ENCODE data around the gene HOXA10. TPM values are rescaled to one million over a fixed set of nuclear protein-coding genes. Genes with fewer than 3 reads are reported as not detected.

HOXA10 gene
- total RNA-seq, 2 experiments from 2014 or later = not detected

- POLR2A ChIA-PET = interaction anchor here (1.1 to 3.5 kb wide), 5 partner anchors 11 to 479 kb away, joined by 3 to 14 read pairs (median 3); partner anchors contain the start of gene HIBADH
These were observed 9.7 kb upstream of the HOXA10 start for GRCh38 chr7:27183682-27184336.

GRCh38 chr7:27182861-27183681 lies 9.0 kb upstream of the HOXA10 start:
- peaks cover 54% of the 10 kb centered on the region for H3K4me1 ChIP-seq (ENCODE audit: insufficient read depth, low read length)
- H3K4me1 Mint-ChIP-seq (ENCODE audit: low read depth) = peaks cover 45% of the 10 kb centered on the region
- no peaks in the 10 kb centered on the region for H3K36me3 ChIP-seq (ENCODE audit: insufficient read depth, low read length)
- ChIA-PET CTCF (interaction anchor here (0.6 to 1.9 kb wide), 5 partner anchors 22 to 1331 kb away, joined by 3 to 8 read pairs (median 4); no protein-coding TSS in a partner anchor), POLR2A (interaction anchor here (1.0 to 3.5 kb wide), 6 partner anchors 9 to 480 kb away, joined by 3 to 14 read pairs (median 4); partner anchors contain the start of gene HIBADH)
- no peaks in the 10 kb centered on the region for H3K9me3 Mint-ChIP-seq
- H3K27me3 Mint-ChIP-seq = peaks cover 96% of the 10 kb centered on the region
- H3K27ac ChIP-seq (ENCODE audit: low read depth in 1 of 2, low read length in 2 of 2) = no peak overlapping the region
- ATAC-seq (ENCODE audit: poor library complexity) = no peak
- no peak overlapping the region for H3K4me3 ChIP-seq (ENCODE audit: low read length)
- H3K36me3 Mint-ChIP-seq (ENCODE audit: low read depth) = no peaks in the 10 kb centered on the region
- H3K4me3 Mint-ChIP-seq = no peak overlapping the region
- H3K27me3 ChIP-seq (ENCODE audit: control insufficient read depth in 1 of 2, insufficient read depth in 2 of 2, low read length in 2 of 2) = peaks cover 82 to 94% of the 10 kb centered on the region in 2 experiments
- TF ChIP-seq, protein P1, sequence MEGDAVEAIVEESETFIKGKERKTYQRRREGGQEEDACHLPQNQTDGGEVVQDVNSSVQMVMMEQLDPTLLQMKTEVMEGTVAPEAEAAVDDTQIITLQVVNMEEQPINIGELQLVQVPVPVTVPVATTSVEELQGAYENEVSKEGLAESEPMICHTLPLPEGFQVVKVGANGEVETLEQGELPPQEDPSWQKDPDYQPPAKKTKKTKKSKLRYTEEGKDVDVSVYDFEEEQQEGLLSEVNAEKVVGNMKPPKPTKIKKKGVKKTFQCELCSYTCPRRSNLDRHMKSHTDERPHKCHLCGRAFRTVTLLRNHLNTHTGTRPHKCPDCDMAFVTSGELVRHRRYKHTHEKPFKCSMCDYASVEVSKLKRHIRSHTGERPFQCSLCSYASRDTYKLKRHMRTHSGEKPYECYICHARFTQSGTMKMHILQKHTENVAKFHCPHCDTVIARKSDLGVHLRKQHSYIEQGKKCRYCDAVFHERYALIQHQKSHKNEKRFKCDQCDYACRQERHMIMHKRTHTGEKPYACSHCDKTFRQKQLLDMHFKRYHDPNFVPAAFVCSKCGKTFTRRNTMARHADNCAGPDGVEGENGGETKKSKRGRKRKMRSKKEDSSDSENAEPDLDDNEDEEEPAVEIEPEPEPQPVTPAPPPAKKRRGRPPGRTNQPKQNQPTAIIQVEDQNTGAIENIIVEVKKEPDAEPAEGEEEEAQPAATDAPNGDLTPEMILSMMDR (IDR thresholded peaks at IDR 0.05) = no peak
- intact Hi-C loops (cut with DNase I, micrococcal nuclease) = no loop called here
- H3K9me3 ChIP-seq (ENCODE audit: control insufficient read depth in 1 of 2, insufficient read depth in 1 of 2, low read length in 2 of 2) = peaks cover 0 to 62% of the 10 kb centered on the region in 2 experiments
- no peak overlapping the region for H3K27ac Mint-ChIP-seq
- peak in 2 of 14 experiments; percentile 1 to 29 for DNase-seq

More at GRCh38 chr7:27183682-27184336, 9.7 kb upstream of the HOXA10 start:
- H3K27ac Mint-ChIP-seq = peak overlapping the region; percentile 58
- ATAC-seq (ENCODE audit: poor library complexity) (no peak), DNase-seq (peak in 1 of 14 experiments; percentile 21)
- H3K9me3 Mint-ChIP-seq = no peaks in the 10 kb centered on the region
- Histone ChIP-seq H3K36me3 (ENCODE audit: insufficient read depth, low read length) (no peaks in the 10 kb centered on the region), H3K4me1 (ENCODE audit: insufficient read depth, low read length) (peaks cover 61% of the 10 kb centered on the region), H3K27me3 (ENCODE audit: control insufficient read depth in 1 of 2, insufficient read depth in 2 of 2, low read length in 2 of 2) (peaks cover 89 to 95% of the 10 kb centered on the region in 2 experiments), H3K4me3 (ENCODE audit: low read length) (peak overlapping the region; percentile 40), H3K9me3 (ENCODE audit: control insufficient read depth in 1 of 2, insufficient read depth in 1 of 2, low read length in 2 of 2) (peaks cover 0 to 69% of the 10 kb centered on the region in 2 experiments), H3K27ac (ENCODE audit: low read depth in 1 of 2, low read length in 2 of 2) (no peak overlapping the region)
- peaks cover 53% of the 10 kb centered on the region for H3K4me1 Mint-ChIP-seq (ENCODE audit: low read depth)
- H3K27me3 Mint-ChIP-seq = peaks cover 96% of the 10 kb centered on the region
- CTCF ChIA-PET = interaction anchor here (0.6 to 1.9 kb wide), 5 partner anchors 23 to 1332 kb away, joined by 3 to 8 read pairs (median 4); no protein-coding TSS in a partner anchor
- TF ChIP-seq, protein P1 (IDR thresholded peaks at IDR 0.05) = no peak
- no peaks in the 10 kb centered on the region for H3K36me3 Mint-ChIP-seq (ENCODE audit: low read depth)
- intact Hi-C loops (cut with DNase I, micrococcal nuclease) = loop anchor here in 1 of 2 experiments (2.0 kb wide), 1 partner anchor 13 kb away; no protein-coding TSS in a partner anchor
- peak overlapping the region; percentile 75 for H3K4me3 Mint-ChIP-seq

GRCh38 chr7:27182285-27182841 lies 8.2 kb upstream of the HOXA10 start:
- H3K4me3 Mint-ChIP-seq = no peak overlapping the region
- no peaks in the 10 kb centered on the region for H3K36me3 ChIP-seq (ENCODE audit: insufficient read depth, low read length)
- no peak overlapping the region for H3K4me3 ChIP-seq (ENCODE audit: low read length)
- peaks cover 96% of the 10 kb centered on the region for H3K27me3 Mint-ChIP-seq
- H3K27me3 ChIP-seq (ENCODE audit: control insufficient read depth in 1 of 2, insufficient read depth in 2 of 2, low read length in 2 of 2) = peaks cover 79 to 94% of the 10 kb centered on the region in 2 experiments
- H3K27ac Mint-ChIP-seq = no peak overlapping the region
- no peak for ATAC-seq (ENCODE audit: poor library complexity)
- TF ChIP-seq, protein P1 (IDR thresholded peaks at IDR 0.05) = no peak
- H3K9me3 ChIP-seq (ENCODE audit: control insufficient read depth in 1 of 2, insufficient read depth in 1 of 2, low read length in 2 of 2) = peaks cover 0 to 55% of the 10 kb centered on the region in 2 experiments
- DNase-seq = no peak
- ChIA-PET CTCF (interaction anchor here (1.2 to 1.9 kb wide), 3 partner anchors 14 to 813 kb away, joined by 3 to 8 read pairs (median 4); no protein-coding TSS in a partner anchor), POLR2A (interaction anchor here (1.0 to 3.5 kb wide), 3 partner anchors 10 to 480 kb away, joined by 4 to 14 read pairs (median 4); partner anchors contain the start of gene HIBADH)
- H3K4me1 ChIP-seq (ENCODE audit: insufficient read depth, low read length) = peaks cover 47% of the 10 kb centered on the region
- no peaks in the 10 kb centered on the region for H3K36me3 Mint-ChIP-seq (ENCODE audit: low read depth)
- H3K27ac ChIP-seq (ENCODE audit: low read depth in 1 of 2, low read length in 2 of 2) = no peak overlapping the region
- intact Hi-C loops (cut with DNase I, micrococcal nuclease) = no loop called here
- peaks cover 38% of the 10 kb centered on the region for H3K4me1 Mint-ChIP-seq (ENCODE audit: low read depth)
- no peaks in the 10 kb centered on the region for H3K9me3 Mint-ChIP-seq
